ENCODE results near the gene PLA2G4F.

PLA2G4F gene

DNA sequence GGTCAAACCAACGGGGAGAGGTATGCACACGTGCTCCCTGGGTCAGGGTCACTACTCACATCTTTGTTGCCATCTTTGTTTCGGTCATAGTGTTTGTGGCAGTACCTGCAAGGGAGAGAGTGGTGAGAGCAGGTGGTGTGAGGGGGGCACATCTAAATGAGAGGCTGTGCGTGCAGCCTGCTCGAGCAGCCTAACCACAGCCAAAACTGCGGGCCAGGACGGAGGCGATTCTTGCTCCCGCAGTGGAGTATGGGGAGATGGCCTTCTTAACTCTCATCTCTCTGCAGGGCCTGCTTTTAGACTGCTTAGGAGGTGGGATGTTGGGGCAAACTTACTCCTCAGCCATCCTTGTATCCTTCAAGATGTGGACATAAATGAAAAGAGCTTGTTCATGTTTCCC, 6.9 kb upstream of the PLA2G4F start:
- no peak for DNase-seq

DNA sequence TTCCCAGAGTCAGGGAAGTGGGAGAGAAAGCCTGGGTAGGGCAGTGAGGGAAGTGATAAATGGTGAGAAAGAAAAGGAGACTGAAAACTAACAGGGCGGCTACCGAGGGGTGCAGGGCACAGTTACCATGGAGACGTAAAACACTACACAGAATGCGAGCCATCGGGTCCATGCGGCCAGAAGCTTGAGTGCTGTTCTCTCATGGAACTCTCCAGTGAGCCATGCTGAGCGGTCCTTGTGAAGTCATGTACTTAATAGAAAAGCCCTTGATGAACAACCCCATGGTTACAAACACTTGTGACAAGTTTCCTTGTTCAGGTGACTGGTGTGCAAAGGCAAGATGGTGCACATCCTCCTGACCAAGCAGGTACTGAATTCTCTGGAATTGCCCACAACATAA, 3.7 kb upstream of the PLA2G4F start:
- DNase-seq, result no peak

DNA sequence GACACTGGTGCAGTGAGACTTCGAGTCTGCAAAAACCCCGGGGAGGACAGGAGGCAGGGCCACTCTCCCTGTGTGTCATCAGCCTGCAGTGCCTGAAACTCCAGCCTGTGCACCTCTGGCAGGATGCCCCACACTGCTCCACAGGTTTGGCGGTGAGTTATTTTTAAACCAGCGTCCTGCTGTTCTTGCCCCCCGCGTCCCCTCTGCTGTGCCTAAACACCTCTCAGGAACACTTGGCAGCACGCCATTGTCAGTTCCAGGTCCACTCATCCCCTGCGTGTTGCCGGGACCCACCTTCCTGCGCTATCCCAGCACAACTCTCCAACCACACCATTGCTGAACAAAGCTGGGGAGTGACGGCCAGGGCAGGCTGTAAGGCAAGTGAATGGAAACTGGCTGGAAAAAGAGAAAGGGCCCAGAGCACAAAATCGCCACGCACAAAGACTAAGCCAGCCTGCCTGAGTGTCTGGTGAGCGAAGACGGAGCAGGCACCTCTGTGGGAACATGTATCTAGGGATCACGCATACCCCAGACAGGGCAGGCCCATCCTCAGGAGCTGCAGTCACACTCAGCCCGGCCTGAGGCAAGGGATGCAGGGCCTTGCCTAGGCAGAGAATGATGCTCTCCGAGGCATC, 3.1 kb upstream of the PLA2G4F start:
- DNase-seq, result no peak

DNA sequence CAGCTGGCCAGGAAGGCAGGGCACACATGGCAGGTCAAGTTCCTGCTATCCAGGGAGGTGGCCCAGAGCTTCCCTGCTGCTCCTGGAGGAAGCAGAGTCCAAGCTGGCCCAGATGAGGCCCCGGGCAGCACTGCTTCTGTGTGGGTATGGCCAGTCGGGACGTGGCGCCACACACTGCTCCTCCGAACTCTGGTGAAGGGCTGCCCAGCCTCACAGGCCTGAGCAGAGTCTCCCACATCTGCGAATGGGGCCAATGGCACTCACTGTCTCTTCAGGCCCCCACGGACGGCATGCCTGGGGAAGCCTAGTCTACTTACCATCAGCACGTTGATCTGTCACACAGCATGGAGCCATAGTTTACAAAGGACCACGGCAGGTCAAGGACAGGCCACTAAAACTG, 2.5 kb upstream of the PLA2G4F start:
- no peak for DNase-seq

DNA sequence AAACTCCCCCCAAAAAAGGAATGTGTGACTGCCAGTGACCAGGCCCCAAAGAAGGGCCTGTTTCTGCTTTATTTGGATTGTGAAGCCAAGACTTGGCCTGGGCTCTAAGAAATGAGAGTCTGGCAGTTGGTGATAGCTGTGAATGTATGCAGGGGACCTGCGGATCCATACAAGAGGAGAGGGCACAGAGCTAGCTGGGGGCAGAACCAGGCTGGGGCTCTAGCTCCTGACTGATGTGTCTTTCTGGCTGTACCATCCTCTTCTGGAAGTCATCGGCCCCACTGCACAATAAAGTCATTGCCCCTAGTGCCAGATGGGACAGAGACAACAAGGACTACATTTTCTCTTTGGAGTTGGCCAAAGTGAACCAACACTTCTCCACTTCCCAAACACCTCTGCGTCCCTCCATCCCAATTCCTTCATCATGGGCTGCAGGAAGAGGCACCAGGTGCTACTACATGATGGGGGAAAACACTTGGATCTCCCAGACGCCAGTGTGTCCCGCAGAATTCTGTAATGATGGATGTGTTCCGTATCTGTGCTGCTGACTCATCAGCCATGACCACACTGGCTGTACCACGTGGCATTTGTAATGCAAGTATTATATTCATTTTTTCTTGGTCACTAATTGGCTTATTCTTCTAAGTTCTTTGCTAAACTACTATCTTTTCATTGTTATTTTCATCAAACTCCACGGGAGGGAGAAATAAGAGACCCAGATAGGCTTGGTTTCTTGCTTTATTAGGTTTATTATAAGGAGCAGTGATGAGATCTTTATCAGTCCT, 1.7 kb upstream of the PLA2G4F start:
- no peak for DNase-seq

DNA sequence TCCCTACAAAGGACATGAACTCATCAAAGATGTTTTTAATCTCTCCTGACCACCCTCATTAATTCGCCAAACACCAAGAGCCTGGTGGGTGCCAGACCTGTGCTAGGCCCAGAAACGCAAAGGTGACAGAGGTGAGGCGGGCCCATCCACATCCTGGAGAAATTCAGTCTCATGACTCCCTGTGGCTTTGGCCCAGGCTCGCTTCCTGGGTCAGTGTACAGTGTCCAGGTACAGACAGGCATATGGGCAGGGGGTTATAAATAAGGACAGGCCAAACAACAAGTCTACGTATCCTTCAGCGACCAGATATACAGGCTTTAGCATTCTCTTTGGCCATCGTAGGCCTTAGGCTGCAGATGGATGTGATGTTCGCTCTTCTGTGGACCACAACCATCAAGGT, 945 bp upstream of the PLA2G4F start:
- no peak for DNase-seq

DNA sequence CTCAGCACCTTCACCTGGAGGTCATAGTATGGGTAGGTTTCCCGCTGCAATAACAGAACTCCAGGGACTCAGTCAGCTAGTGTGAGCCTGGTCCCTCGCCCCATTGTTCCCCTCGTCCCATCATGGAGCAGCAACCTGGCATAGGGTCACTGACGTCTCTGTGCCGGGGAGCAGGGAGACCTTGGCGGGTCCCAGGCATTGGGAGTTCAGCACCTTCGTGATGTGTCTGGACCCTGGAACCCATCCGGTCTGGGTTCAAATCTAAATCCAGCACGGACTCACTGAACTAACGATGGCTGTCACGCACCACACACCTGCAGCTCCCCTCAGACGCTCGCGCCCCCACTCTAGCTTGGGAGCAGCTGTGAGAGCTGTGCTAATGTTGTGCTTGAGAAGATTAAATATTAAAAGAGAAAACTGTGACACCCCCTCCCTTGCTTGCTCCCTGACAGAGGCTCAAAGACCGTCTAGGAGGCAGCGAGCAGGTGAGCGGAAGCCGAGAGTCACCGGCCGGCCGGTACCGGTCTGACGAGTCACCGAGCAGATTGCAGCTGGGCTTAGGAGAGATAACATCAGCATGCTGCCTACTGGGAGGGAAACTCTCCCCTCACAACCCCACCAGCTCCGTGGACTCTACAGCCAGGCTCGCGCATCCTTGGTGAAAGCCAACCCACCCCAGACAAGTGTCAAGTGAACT, 742 bp downstream of the PLA2G4F start:
- DNase-seq, result no peak

DNA sequence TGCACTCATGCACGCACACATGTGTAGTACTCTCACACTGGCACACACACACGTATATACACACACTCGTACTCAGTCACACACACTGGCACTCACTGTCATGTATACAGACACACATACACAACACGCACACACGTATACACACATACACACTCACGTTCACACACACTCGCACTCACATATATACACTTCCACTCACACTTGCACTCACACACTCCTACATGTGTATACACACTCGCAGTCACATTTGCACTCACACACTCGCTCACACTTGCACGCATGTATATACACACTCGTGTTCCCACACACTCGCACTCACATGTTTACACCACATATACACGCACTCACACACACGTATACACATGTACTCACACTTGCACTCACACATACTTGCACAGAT, 1.5 kb downstream of the PLA2G4F start:
- no peak for DNase-seq

DNA sequence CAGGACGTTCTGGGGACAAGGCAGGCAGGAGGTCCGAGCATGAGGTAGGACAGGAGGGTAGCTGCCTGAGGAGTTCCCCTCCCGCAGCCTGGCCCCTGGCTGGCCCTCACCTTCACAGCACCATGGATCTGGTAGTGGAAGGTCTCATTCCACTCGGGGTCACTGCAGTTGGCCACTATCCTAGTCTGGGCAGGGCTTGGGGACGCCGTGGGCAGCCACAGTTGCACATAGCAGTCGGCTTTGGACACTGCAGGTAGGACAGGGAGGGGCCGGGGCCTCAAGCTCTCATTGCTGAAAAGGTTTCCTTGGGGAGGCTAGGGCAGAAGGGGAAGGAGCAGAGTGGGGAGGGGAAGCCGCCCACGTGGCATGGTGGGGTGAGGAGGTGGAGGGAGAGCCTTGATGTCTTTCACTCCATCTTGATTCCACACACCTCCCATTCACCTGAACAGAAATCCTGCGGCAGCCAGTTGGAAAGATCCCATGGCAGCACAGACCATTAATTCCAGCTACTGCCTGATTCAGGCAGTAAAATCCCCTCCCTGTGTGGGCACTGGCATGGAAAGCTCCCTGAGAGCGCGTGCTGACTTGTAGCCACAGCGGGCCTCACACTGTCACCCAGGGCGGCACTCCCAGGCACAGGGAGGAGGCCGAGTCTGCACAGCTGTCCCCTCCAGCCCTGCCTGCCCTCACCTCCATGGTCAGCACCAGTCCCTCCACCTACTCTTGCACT, 2.1 kb downstream of the PLA2G4F start:
- DNase-seq, result no peak

DNA sequence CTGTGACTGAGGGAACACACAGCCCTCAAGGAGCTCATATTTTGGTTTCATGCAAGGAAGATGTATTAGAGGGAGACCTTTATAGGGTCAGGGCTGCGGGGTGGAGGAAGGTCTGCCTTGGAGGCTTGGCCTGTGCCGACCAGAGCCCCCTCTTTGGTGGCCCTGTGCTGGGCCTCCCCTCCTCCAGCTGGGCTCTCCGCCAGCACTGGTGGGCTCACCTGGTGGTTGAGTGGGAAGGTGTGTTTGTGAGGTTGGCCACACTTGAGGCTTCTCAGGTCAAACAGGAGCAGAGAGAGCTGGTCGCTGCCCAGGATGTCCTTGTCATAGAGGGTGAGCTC, 2.6 kb downstream of the PLA2G4F start:
- no peak for DNase-seq

DNA sequence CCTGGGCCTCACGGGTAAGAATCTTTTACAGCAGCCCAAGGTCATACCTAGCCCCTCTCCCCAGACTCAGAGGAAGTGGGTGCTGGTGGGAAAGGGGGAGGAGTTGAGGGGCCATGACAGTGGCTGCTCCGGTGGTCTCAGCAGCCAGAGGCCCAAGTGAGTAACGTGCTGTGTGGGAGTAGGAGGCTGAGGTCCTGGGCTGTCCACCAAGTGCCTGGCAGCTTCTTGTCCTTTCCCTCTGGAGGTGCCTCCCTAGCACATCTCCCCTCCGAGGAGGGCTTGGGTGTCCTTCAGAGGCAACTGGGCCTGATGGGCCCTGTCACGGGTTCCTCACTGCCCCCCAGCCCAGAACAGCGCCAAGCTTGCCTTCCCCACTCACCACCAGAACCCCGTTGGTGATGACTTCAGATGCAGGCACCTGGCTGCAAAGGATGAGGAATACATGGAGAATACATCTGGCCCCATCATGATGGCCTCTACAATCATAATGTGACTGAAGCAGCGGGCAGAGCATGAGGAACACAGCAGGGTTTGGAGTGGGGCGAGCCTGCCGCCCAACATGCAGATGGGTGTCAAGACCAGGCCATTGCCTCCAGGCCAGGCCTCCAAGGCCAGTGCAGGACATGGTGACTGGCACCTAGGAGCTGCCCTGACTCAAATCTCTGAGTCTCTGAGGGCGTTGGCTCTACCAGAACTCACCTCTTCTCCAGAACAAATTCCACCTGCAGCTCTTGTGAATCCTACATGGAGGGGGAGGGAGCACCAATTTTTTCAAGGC, 3.3 kb downstream of the PLA2G4F start:
- no peak for DNase-seq

DNA sequence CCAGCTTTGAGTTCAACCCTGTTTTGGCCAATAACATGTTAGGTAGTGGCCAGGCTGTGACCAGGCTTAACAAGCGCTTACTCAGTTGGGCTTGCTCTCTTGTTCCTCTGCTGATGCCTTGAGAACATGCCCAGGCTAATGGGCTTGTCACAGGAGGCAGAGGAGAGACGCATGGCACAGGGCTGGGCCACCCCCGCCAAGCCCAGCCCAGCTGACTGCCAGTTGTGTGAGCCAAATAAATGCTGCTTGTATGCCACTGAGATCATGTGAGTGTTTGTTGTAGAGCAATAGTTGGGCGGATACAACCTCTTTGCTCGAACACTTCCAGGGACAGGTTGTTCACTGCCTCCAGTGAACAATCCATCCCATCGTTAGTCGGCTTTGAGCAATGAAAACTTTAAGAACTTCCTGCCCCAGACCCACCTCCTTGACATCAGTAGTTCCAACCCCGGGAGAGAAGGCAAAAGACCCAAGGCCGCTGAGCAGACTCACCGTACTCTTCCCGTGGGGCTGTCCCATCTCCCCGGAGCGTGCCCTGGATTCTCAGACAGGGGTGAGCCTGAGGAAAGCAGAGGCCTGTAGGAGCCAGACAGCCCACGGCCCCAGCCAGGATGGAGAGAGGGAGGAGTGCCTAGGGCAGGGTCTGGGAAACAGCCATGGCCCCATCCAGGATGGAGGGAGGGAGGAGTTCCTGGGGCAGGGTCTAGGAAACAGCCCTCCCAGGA, 4.1 kb downstream of the PLA2G4F start:
- DNase-seq, result no peak

DNA sequence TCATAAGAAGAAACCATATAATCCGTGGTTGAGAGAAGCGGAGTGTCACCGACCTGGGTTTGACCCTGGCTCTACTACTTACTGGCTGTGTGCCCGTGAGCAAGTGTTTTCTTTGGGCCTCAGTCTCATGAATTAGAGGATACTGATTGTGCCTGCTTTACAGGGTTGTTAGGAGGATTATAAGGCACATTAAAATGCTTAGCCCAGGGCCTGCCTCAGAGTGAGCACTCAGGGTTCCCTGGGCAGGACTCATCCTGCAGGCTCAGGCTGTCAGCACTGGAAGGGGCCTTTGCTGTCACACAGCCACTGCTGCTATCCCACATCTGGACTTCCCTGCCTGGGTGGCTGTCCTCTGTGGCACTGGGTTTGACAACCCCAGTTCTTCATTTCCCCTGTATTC, 4.7 kb downstream of the PLA2G4F start:
- no peak for DNase-seq

DNA sequence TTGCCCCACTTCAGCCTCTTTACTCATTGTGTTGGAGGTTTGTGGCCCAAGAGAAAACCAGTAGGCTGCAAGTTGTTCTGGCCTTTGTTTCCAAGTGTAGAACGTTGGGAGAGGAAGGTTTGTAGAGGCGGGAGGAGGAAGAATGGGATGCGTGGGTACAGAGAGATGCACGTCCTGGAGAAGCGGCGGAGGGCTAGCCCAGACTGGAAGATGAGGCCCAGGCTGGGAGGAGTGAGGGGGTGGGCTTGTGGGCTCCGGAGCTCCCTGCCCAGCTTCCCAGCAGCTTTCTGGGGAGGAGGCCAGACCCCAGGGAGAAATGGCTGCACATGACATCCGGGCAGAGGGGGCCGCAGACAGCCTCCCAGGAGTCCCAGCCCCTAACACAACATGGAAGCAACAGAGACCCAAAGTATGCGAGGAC, 5.3 kb downstream of the PLA2G4F start:
- no peak for DNase-seq

DNA sequence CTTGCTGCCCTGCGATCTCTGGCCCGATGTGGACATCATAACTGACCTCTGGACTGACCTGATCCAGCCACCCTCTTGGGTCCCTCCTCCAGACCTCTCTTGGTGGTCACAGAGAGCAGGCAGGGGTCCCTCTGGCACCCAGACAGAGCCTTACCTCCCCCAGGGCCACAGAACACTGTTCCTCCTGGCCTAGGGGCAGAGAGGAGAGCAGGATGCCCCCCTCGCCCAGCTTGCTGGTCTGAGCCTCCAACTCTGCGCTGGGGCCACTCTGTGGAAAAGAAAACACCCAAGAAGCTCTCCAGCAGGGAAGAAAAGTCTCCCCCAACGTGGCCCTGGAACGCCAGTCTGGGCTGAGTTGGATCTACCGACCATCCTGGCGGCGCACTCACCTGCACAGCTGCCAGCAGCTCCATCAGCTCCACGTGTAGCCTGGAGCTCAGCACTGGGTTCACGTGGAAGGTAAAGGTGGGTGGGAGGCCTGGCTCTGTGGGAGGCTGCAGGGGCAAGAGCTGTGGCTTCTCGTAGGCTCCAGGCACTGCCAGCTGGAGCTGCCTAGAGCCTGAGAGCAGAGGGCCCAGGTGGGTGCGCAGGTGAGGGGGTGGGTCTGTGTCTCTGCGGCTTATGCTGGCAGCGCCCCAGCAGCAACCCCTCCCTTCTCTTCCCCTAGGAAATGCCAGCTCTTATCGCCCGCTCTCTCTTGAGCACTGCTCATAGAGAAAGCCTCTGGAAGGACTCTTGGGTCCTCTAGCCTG, 6.0 kb downstream of the PLA2G4F start:
- no peak for DNase-seq

DNA sequence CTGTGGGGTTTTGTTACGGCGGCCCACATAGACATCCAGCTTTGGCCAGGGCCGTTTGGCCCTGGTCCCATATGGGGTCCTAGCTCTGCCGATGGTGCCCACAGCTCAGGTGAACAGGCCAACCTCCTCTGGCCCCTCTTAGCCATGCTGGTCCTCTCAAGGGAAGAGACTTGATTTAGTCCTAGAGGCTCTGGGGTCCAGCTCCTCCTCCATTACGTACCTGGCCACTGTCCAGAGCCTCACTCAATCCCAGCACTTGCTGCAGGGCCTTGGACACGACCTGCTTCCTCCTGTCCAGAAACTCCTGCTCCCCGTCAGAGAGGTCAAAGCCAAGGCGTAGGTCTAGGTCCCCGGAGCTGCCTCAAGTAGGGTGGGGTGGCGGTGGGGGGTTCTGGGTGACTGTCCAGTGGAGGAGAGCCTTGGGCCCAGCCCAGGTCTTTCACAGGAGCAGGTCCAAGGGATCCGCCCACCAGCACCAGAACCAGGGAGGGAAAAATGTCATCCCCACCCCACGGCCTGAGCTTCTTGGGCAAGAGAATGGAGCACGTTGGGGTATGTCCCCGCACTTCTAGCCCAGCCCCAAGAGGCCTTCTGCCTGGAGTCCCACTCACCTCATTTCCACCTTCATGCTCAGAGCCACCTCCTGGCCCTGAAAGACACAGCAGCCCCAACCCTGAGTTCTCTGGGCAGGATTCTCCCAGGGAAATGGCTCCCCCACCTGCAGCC, 6.8 kb downstream of the PLA2G4F start:
- no peak for DNase-seq

DNA sequence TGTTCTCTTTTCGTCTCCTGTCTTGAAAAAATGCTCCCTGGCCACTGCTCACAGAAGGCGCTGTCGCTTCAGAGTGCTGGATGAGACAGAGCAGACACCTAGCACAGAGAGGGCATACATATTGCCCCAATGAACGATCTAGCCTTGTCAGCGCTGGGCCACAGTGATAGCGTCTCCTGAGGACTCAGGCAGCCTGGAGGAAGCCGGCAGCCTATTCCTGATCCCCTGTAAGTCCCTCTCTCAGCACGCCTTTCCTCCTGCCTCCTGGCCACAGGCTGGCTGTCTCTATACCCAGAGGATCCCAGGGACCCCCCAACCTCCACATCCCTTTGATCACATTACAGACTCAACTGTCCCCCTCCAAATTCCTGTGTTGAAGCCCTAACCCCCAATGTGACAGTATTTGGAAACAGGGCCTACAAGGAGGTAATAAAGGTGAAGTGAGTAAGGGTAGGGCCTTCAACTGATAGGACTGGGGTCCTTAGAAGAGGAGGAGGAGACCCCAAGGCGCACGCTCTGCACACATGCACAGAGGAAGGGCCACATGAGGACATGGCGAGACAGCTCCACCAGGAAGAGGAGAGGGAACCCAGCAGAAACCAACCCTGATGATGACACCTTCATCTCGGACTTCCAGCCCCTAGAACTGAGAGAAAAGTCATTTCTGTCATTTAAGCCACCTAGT, 7.5 kb downstream of the PLA2G4F start:
- DNase-seq, result no peak

DNA sequence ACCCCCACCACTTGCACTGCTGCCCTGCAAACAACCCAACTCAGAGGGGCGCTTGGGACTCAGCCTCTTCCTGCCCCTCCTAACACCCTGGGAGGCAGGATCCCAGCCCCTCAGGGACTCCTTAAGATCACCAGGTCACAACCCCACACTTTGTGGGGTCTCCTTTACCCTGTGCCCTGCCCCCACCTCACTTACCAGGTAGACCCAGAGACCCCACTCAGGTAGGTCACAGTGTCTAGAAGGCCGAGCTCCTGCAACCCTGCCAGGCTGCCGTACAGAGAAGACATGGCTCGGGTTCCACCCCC, 9.1 kb downstream of the PLA2G4F start:
- no peak for DNase-seq

DNA sequence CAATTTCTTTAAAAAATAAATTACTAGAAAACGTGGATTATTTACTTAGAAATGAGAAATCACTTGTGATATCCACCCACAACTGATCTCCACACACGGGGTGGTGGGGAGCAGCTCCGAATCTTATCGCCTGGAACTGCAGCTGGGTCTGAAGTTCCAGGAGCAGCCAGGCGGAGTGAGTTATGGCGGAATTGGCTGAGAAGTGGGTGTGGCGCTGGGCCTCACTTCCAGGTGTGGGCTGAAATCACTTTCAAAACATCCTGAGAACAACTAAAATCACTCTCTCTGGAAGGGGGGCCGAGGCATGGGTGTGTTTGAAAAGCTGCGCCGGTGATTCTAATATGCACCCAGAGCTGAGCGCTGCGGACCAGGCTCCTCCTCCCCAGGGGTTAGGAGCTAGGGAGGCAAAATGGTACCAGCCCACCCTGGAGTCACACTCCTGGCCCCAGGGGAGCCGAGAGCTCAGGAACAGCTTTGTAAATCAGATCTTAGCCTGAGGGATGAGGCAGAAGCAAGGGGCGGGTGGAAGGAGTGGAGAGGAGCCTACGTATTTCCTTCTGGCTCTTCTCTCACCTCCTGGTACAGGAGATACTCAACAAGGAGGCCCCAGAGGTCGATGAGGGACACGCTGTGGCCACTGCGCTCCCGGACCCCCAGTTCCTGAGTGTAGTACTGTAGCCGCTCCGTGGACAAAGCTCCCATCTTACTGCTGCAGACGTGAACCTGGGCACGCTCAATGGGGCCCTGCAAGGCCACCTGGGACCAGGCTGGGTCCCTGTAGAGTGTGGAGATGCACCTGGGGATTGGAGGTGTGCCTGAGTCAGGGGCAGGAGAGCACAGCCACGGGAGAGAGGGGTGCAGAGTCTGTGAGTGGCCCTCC, 9.6 kb downstream of the PLA2G4F start:
- DNase-seq, result no peak
